OCI-M2 (cell line): Measurements from ENCODE around the gene ARPC5L.
"Not testable (repeated sequence)": the region's sequence is repeated elsewhere in the genome, so short reads cannot be mapped to it uniquely, and the experiment has no call there.

Experiments used
- DNase-seq: peaks from one replicate; lab custom pipeline; 2025; ENCODE audit not compliant: unreplicated experiment; lab: John Stamatoyannopoulos, UW

ARPC5L gene

DNA sequence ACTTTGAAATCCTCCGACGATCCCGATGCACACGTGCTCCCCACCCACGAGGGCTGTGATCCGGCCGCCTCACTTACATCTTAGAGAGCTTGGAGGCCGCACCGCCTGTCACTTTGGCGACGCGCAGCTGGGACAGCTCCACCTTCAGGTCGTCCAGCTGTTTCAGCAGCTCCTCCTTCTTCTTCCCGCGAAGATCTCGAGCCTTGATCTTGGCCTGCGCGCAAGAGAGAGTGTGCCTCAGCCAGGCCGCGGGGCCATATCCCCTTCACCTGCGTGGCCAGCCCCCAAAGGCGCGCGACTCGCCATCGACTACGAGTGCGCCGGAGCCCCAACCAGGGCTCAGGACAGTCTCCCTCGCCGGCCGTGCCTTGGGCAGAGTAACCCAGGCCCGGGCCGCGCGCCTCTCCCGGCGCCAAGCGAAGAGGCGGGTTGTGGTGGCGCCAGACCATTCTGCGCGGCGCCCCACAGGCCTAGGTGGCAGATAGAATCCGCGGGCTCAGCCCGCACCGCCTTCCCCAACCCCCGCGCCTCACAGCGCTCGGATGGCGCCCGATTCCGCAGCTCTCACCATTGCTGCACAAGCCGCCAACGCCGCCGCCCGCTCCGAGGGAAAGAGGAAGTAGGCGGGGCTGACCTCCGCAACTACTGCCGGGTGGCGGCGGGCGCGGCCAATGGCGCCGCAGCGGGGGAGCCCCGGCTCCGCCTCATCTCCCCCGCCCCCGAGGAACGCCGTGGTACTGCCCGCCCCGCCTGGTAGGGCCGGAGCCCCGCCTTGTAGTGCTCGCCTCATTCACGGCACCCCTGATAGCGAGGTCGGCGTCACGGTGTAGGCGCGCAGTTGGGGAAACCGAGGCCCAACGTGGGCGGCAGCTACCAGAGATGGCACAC is at the start of gene ARPC5L, which contains the start of gene RPL35:
ARPC5L (plus strand) TSS at position 789 of the 888 bp plus-strand sequence. CDS start 7,161 bp downstream, outside the sequence.
RPL35 (minus strand) TSS at position 616 of the 888 bp plus-strand sequence; CDS start at position 571, 45 bp downstream.
- DNase-seq: peak; percentile 73

DNA sequence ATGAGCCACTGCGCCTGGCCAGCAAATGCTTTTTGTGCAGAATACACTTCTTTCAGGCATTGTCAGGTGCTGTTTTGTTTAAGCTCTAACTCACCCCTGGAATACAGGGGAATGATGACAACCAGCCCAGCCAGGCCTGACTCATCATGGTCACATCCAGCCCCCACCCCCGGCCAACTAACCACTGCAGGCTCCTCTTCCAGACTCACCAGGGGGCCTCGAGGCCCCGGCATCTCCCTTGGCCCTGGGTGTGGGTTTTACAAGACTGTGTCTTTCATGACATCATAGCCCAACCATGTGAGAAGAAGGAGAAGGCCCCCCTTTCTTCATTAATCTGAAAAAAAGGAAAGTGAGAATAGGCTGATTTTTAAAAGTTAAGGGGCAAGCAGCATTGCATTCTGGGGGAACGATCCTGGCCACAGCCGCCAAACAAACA is 49.5 kb upstream of the ARPC5L start:
- DNase-seq: no peak

GRCh38 chr9:124813041-124813440 is 48.9 kb upstream of the ARPC5L start:
- no peak for DNase-seq

GRCh38 chr9:124813501-124814163 is 48.3 kb upstream of the ARPC5L start:
- no peak for DNase-seq

GRCh38 chr9:124814164-124814535 is 47.8 kb upstream of the ARPC5L start:
- DNase-seq: no peak

GRCh38 chr9:124815601-124816000 is 46.3 kb upstream of the ARPC5L start:
- DNase-seq: no peak

DNA sequence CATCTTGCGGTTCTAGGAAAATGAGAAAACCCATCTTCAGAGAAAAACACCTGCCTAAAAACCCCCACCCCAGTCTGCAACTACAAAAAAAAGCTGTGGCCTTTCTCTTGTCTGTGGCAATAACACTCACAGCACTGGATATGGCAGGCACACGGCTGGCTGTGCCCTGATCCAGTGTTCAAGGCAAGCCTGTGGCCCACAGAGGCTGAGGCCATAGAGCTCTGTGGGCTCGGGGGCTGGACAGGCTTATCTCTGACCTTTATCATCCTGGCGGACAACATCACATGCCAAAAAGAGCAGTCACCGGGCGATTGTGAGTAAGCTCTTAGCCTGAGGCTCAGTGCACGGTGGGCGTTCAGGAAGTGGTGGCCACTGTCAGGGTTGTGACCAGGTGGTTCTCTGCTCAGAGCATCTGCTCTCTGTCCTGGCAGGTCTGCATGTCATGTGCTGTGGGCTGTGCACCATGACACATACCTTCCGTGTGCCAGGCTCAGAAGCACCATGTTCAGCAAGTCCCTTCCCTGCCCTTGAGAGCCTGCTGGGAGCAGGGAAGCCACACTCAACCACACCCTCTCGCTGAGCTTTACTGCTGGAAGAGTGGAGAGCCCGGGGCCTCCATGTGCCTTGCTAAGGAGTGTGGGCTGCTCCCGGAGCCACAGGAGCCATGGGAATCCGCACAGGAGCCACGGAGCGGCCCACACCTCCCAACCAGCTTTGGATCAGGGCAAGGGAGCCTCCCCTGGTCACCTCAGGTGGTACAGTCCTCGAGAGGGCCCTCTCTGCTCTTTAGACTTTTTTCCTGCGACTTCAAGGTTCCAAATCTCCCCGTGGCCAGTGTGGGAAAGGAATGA is 43.3 kb upstream of the ARPC5L start:
- no peak for DNase-seq

DNA sequence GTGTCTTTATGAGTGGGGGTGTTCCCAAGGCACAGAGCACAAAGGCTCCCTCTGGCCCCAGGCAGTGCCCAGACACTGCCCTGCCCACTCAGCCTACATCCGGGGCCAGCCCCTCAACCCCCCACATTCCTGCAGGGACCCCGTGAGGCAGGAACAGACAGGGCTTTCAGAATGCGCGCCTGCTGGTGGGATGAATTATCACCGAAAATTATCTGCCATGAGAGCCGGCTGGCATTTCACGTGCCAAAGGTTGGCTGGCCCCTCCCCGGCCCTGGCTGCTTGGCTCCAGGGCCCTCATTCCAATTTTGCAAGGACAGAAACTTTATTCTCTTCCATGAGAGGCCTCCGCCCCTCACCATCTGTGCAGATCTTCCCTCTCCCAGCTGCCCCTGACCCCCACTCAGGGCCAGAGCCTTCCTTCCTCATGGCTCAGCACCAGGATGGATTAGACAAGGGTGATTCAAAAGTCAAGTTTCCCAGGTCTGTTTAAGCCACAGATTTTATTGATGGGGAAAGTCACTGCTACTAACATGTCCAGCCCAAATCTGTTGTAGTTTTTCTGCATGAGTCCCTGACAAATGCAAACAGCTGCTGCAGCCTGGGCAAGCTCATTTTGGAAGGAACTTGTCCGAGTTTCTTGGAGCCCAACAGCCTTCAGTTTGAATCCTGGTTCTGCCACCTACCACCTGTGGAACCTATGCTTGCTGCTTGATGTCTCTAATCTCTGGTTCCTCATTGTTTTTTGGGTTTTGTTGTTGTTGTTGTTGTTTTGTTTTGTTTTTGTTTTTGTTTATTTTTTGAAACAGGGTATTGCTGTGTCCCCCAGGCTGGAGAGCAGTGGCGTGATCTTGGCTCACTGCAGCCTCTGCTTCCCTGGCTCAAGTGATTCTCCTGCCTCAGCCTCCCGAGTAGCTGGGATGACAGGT is 41.0 kb upstream of the ARPC5L start:
- no peak for DNase-seq

GRCh38 chr9:124828489-124829333 is 33.2 kb upstream of the ARPC5L start:
- no peak for DNase-seq

- DNase-seq: no peak
Measured at GRCh38 chr9:124829334-124829669, 32.6 kb upstream of the ARPC5L start.

- no peak for DNase-seq
Measured at GRCh38 chr9:124830593-124830992, 31.3 kb upstream of the ARPC5L start.

GRCh38 chr9:124831642-124832364 is 30.1 kb upstream of the ARPC5L start:
- no peak for DNase-seq

GRCh38 chr9:124834591-124834990 is 27.3 kb upstream of the ARPC5L start:
- no peak for DNase-seq

DNA sequence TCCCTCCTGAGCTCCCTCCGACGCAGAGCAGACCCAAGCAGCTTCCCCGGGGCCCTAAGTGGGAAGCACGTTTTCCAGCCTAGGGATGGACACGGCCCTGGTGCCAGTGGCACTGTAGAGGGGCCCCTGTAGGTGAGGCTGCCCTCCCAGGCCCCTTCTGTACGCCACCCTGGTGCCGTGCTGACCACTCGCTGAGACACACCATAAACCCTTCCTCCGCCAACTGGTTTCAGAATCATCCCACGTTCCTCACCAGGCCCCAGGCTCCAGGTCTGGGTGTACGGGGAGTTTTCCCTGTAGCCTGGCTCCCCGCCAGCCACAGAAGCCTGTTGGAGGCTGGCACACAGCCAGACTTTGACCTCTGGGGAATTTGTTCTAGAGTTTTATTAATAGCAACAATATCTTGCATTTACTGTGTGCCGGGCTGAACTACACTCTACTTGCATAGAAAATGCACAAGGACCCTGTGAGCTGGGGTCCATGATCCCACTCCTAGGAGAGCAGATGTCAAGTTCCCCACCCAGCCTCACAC is 26.8 kb upstream of the ARPC5L start:
- no peak for DNase-seq

DNA sequence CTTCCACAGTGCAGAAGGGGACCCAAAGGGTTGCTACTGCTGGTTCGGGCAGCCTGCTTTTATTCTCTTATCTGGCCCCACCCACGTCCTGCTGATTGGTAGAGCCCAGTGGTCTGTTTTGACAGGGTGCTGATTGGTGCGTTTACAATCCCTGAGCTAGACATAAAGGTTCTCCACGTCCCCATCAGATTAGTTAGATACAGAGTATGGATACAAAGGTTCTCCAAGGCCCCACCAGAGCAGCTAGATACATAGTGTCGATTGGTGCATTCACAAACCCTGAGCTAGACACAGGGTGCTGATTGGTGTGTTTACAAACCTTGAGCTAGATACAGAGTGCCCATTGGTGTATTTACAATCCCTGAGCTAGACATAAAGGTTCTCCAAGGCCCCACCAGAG is 23.8 kb upstream of the ARPC5L start:
- not testable (repeated sequence) for DNase-seq

DNA sequence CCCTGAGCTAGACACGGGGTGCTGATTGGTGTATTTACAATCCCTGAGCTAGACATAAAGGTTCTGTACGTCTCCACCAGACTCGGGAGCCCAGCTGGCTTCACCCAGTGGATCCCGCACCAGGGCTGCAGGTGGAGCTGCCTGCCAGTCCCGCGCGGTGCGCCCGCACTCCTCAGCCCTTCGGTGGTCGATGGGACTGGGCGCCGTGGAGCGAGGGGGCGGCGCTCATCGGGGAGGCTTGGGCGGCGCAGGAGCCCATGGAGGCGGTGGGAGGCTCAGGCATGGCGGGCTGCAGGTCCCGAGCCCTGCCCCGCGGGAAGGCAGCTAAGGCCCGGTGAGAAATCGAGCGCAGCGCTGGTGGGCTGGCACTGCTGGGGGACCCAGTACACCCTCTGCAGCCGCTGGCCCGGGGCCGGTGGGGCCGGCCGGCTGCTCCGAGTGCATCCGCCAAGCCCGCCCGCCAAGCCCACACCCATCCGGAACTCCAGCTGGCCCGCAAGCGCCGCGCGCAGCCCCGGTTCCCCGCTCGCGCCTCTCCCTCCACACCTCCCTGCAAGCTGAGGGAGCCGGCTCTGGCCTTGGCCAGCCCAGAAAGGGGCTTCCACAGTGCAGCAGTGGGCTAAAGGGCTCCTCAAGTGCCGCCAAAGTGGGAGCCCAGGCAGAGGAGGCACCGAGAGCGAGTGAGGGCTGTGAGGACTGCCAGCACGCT is 23.2 kb upstream of the ARPC5L start:
- DNase-seq: not testable (repeated sequence)

DNA sequence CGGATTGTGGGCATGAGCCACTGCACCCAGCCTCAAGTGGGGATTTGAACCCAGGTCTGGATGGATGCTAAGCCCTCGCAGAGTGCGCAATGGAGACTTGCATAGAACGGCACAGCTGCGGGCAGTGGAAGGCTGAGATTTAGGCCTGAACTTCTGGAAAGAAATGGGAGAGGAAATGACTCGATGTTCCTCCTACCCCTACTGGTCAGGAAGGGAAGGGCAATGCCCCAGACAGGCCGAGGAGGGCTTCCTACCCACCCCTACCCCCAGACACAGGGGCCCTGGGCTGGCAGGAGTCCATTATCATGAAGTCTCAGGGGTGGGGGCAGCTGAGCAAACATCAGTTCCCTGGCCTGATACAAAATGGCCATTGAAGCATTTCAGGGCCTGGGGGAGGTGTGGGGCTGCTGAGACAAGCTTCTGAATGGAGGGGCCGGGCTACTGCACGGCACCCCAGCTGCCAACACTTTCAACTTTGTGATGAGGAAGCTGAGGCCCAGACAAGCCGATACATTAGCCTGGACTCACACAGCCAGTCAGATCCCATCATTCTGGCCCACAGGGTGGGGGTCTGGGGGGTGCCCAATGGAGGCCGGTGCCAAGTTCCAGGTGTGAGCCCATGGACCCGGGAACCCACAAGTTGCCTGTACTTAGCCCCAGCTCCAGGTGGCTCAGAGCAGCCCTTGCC is 22.2 kb upstream of the ARPC5L start:
- DNase-seq: no peak
